H1 (cell line): ENCODE data around the gene RTEL1. TPM values are rescaled to one million over a fixed set of nuclear protein-coding genes. Genes with fewer than 3 reads are reported as not detected.

Experiments
- CTCF ChIA-PET: fragments of 300-600 bp; sonication (Branson Sonifier 250); formaldehyde crosslinking; loops from one replicate; lab custom pipeline; 2021; ENCODE audit not compliant: partially characterized antibody; lab: Charles Lee
- POLR2A ChIA-PET: fragments of 300-600 bp; sonication (Branson Sonifier 250); formaldehyde crosslinking; loops from one replicate; lab custom pipeline; 2021; ENCODE audit warnings: inconsistent platforms; ENCODE audit not compliant: partially characterized antibody; lab: Charles Lee
- DNase-seq, 2 experiments: peaks; one replicate each; pipeline versions ENCODE4 v3.0.0 to v3.0.0-alpha.2; 2010 to 2022; ENCODE audit warnings: low spot score in 2 of 2, low read depth in 1 of 2, mixed read lengths in 1 of 2
- FAIRE-seq: peaks from 2 replicates; lab custom pipeline; 2011; peaks lifted over from hg19 to GRCh38; lab: Jason Lieb, UNC
- H2AFZ ChIP-seq: 2 replicates; pipeline ENCODE4 v1.8.1; 2012; ENCODE audit warnings: low read length, inconsistent platforms
- H2AK5ac ChIP-seq: 2 replicates; pipeline ENCODE4 v1.6.1; 2013; ENCODE audit warnings: low read depth, low read length
- H2BK120ac ChIP-seq: replicated peaks from 2 replicates; pipeline ENCODE3; 2013; ENCODE audit warnings: low read depth, low read length, inconsistent platforms
- H2BK12ac ChIP-seq: 2 replicates; pipeline ENCODE4 v1.6.1; 2013; ENCODE audit warnings: low read depth, low read length
- H2BK15ac ChIP-seq: 2 replicates; pipeline ENCODE4 v1.6.1; 2013; ENCODE audit warnings: low read length
- H2BK20ac ChIP-seq: 2 replicates; pipeline ENCODE4 v1.6.1; 2013; ENCODE audit warnings: low read length
- H2BK5ac ChIP-seq: 2 replicates; pipeline ENCODE4 v1.6.1; 2013; ENCODE audit warnings: low read depth, low read length
- H3K14ac ChIP-seq: 2 replicates; pipeline ENCODE4 v1.6.1; 2013; ENCODE audit warnings: inconsistent platforms; ENCODE audit not compliant: insufficient read length
- H3K18ac ChIP-seq: 2 replicates; pipeline ENCODE4 v1.6.1; 2013; ENCODE audit warnings: low read length; ENCODE audit errors: extremely low read depth
- H3K23ac ChIP-seq: 2 replicates; pipeline ENCODE4 v1.6.1; 2013; ENCODE audit warnings: inconsistent platforms; ENCODE audit not compliant: insufficient read length
- H3K23me2 ChIP-seq: 2 replicates; pipeline ENCODE4 v1.6.1; 2013; ENCODE audit warnings: low read depth, low read length
- H3K27ac ChIP-seq: 2 replicates; pipeline ENCODE4 v1.6.1; 2011; ENCODE audit warnings: low read depth, low read length, inconsistent platforms
- H3K27me3 ChIP-seq, 4 experiments: replicated peaks in 1 of 4; 1 replicate in 1 of 4; 2 replicates in 3 of 4; pipeline versions ENCODE4 v1.6.1 to v1.8.1; 2011 to 2013; ENCODE audit warnings: low read length in 3 of 4, mild to moderate bottlenecking in 3 of 4, inconsistent platforms in 2 of 4, mixed read lengths in 2 of 4, moderate library complexity in 1 of 4; ENCODE audit not compliant: control insufficient read depth in 3 of 4, insufficient read depth in 3 of 4; ENCODE audit errors: extremely low read depth in 1 of 4
- H3K36me3 ChIP-seq, 4 experiments: 2 replicates each; pipeline versions ENCODE4 v1.6.1 to v1.8.1; 2011 to 2013; ENCODE audit warnings: mild to moderate bottlenecking in 4 of 4, low read length in 3 of 4, moderate library complexity in 2 of 4, control low read depth in 1 of 4, inconsistent platforms in 1 of 4; ENCODE audit not compliant: insufficient read depth in 4 of 4, control insufficient read depth in 2 of 4
- H3K4ac ChIP-seq: replicated peaks from 2 replicates; pipeline ENCODE3; 2013; ENCODE audit warnings: low read length, low read depth, mixed read lengths, inconsistent platforms; ENCODE audit not compliant: insufficient read length
- H3K4me1 ChIP-seq, 4 experiments: replicated peaks in 1 of 4; 1 replicate in 1 of 4; 2 replicates in 3 of 4; pipeline versions ENCODE4 v1.6.1 to v1.8.1; 2011 to 2013; ENCODE audit warnings: low read length in 3 of 4, inconsistent platforms in 2 of 4, mixed read lengths in 1 of 4; ENCODE audit not compliant: insufficient read depth in 4 of 4, control insufficient read depth in 3 of 4
- H3K4me2 ChIP-seq, 2 experiments: 2 replicates each; pipeline versions ENCODE4 v1.6.1 to v1.8.1; 2011 to 2013; ENCODE audit warnings: low read depth in 2 of 2, low read length in 2 of 2, control low read depth in 1 of 2, inconsistent platforms in 1 of 2, mild to moderate bottlenecking in 1 of 2; ENCODE audit not compliant: insufficient read depth in 1 of 2
- H3K4me3 ChIP-seq, 4 experiments: fragments of 200-600, 300-600 bp in 1 of 4; sonication (generic), shearing (Covaris generic), sonication (Bioruptor Twin) in 1 of 4; 2 replicates each; pipeline versions ENCODE4 v1.5.1 to v1.8.1; 2011 to 2016; ENCODE audit warnings: low read length in 4 of 4, low read depth in 3 of 4, control low read depth in 2 of 4, inconsistent platforms in 2 of 4, mild to moderate bottlenecking in 2 of 4, mixed read lengths in 1 of 4, moderate library complexity in 1 of 4; ENCODE audit not compliant: insufficient read depth in 2 of 4; ENCODE audit errors: extremely low read depth in 1 of 4
- H3K56ac ChIP-seq: replicated peaks from 2 replicates; pipeline ENCODE3; 2013; ENCODE audit warnings: low read depth, mild to moderate bottlenecking, mixed read lengths, low read length, inconsistent platforms; ENCODE audit not compliant: insufficient read length
- H3K79me1 ChIP-seq: 2 replicates; pipeline ENCODE4 v1.6.1; 2013; ENCODE audit warnings: low read depth, low read length, control low read depth
- H3K79me2 ChIP-seq, 2 experiments: 2 replicates each; pipeline versions ENCODE4 v1.6.1 to v1.8.1; 2012 to 2013; ENCODE audit warnings: low read length in 2 of 2, mild to moderate bottlenecking in 2 of 2, inconsistent platforms in 1 of 2; ENCODE audit not compliant: insufficient read depth in 2 of 2, control insufficient read depth in 1 of 2
- H3K9ac ChIP-seq, 4 experiments: replicated peaks in 1 of 4; 1 replicate in 1 of 4; 2 replicates in 3 of 4; pipeline versions ENCODE4 v1.6.1 to v1.8.1; 2011 to 2013; ENCODE audit warnings: low read depth in 3 of 4, low read length in 3 of 4, control low read depth in 2 of 4, mild to moderate bottlenecking in 2 of 4, moderate library complexity in 2 of 4, inconsistent platforms in 1 of 4; ENCODE audit errors: extremely low read depth in 1 of 4
- H3K9me3 ChIP-seq, 2 experiments: 2 replicates each; pipeline versions ENCODE4 v1.6.1 to v1.8.1; 2012 to 2013; ENCODE audit warnings: mild to moderate bottlenecking in 2 of 2, moderate library complexity in 2 of 2, control low read depth in 1 of 2, inconsistent platforms in 1 of 2, low read depth in 1 of 2, low read length in 1 of 2, mixed read lengths in 1 of 2; ENCODE audit not compliant: insufficient read depth in 2 of 2
- H4K20me1 ChIP-seq, 2 experiments: replicated peaks in 1 of 2; 2 replicates each; pipeline versions ENCODE3 to v1.8.1; 2011 to 2013; ENCODE audit warnings: inconsistent platforms in 2 of 2, low read length in 2 of 2, mild to moderate bottlenecking in 1 of 2; ENCODE audit not compliant: insufficient read depth in 2 of 2, control insufficient read depth in 1 of 2
- H4K5ac ChIP-seq: 2 replicates; pipeline ENCODE4 v1.6.1; 2013; ENCODE audit warnings: low read length, low read depth, mixed read lengths, inconsistent platforms; ENCODE audit not compliant: insufficient read length
- H4K8ac ChIP-seq: 2 replicates; pipeline ENCODE4 v1.8.0; 2013; ENCODE audit warnings: mild to moderate bottlenecking, moderate library complexity, low read length, inconsistent platforms; ENCODE audit not compliant: insufficient read depth; ENCODE audit errors: extremely low read depth
- H4K91ac ChIP-seq: replicated peaks from 2 replicates; pipeline ENCODE3; 2013; ENCODE audit warnings: low read length, mixed read lengths, inconsistent platforms; ENCODE audit not compliant: insufficient read length
- GABPA ChIP-seq: IDR thresholded peaks from 2 replicates; pipeline ENCODE4 v1.6.1; 2011; ENCODE audit warnings: mild to moderate bottlenecking, low read length, moderate library complexity, borderline replicate concordance; ENCODE audit not compliant: insufficient read depth
- RBBP5 ChIP-seq: IDR thresholded peaks from 2 replicates; pipeline ENCODE4 v1.7.1; 2012; ENCODE audit warnings: low read depth, mild to moderate bottlenecking, inconsistent platforms, low read length, moderate library complexity, borderline replicate concordance
- WGBS, 2 experiments: shearing (Covaris generic) in 1 of 2; methylation state at CpG; one replicate each; pipeline versions ENCODE4 v1.1.6 to v1.1.7; 2013 to 2015; ENCODE audit warnings: low lambda C conversion rate in 2 of 2, mixed read lengths in 2 of 2, inconsistent platforms in 1 of 2, low coverage in 1 of 2, missing lambda C conversion rate in 1 of 2; ENCODE audit not compliant: insufficient replicate concordance in 2 of 2, insufficient coverage in 1 of 2, insufficient read length in 1 of 2; ENCODE audit errors: extremely low coverage in 1 of 2, missing lambda C conversion rate in 1 of 2; 5-methylcytosine and 5-hydroxymethylcytosine counted together
- polyA plus RNA-seq, 7 experiments: library from polyadenylated mRNA; depleted of rRNA in 3 of 7; stranded (reverse) in 5 of 7; unstranded in 2 of 7; fragments of >200 nt in 5 of 7; fragments of 200-250 nt in 2 of 7; gene quantifications; 1 replicate in 5 of 7; 2 replicates in 1 of 7; 4 replicates in 1 of 7; pipeline versions ENCODE4 v1.2.1 to v1.2.3, GENCODE V29; 2011 to 2013; ENCODE audit warnings: missing spikeins in 2 of 7, mixed read lengths in 2 of 7
- total RNA-seq: library from RNA; stranded (reverse); fragmentation: NEBNext Ultra II Directional; extraction: Animal tissue kit (Norgen Biotek cat#: 25700); gene quantifications from 2 replicates; pipeline ENCODE4 v1.2.1, GENCODE V29; 2021

Gene RTEL1
- total and polyA plus RNA-seq, 2 of the 8 experiments (the other 6 are each of a cell fraction or from before 2014, with no cell fraction given), result 16.2 to 37.1 TPM

DNA sequence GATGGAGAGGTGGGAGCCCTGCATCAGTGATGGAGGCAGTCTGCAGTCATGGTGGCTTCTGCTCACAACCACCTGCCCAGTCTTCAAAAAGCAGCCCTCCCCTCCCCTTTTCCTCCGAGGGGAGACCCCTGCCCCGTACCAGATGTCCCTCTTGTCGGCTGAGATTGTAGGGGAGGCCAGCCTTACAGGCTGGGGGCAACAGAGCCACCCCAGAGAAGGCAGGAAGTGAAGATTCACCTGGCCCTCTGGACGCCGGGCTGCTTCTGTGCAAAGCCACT, 42.9 kb downstream of the RTEL1 start:
- Histone ChIP-seq H2BK5ac (no peak overlapping the region), H3K23ac (no peak overlapping the region), H4K20me1 (peaks cover 2 to 15% of the 10 kb centered on the region in 2 experiments), H3K9ac (no peak overlapping the region), H3K56ac (no peak overlapping the region), H2BK15ac (no peak overlapping the region), H4K5ac (no peak overlapping the region), H2AFZ (no peak overlapping the region), H3K27me3 (no peaks in the 10 kb centered on the region), H3K36me3 (peaks cover 3 to 16% (median 8%) of the 10 kb centered on the region in 4 experiments; a peak in 5 of 8 replicates), H3K4ac (no peak overlapping the region), H3K4me2 (no peak overlapping the region), H3K4me1 (peaks cover 0 to 12% (median 6%) of the 10 kb centered on the region in 4 experiments; a peak in 4 of 7 replicates), H4K91ac (no peak overlapping the region), H2BK12ac (no peak overlapping the region), H3K23me2 (peaks cover 5% of the 10 kb centered on the region; the same call in 1 of the 2 replicates), H3K9me3 (no peaks in the 10 kb centered on the region), H3K18ac (no peak overlapping the region), H3K4me3 (no peak overlapping the region), H3K14ac (no peak overlapping the region), H2AK5ac (no peak overlapping the region), H2BK20ac (no peak overlapping the region), H2BK120ac (no peak overlapping the region), H3K79me2 (0 out of 4 replicates have a peak, but pooled peaks cover 0 to under 1% of the 10 kb centered on the region in 2 experiments), H3K27ac (no peak overlapping the region), H3K79me1 (0 out of 2 replicates have a peak, but pooled peaks cover 3% of the 10 kb centered on the region), H4K8ac (no peak overlapping the region)
- DNase-seq, result no peak
- WGBS, 2 experiments, result 78% methylated on average over 4 of the region's 5 CpGs; no CpG with 5 or more reads in 1 of the 2 experiments
- no peak for FAIRE-seq
- ChIA-PET CTCF (no interaction called here), POLR2A (interaction anchor here (1.3 to 4.1 kb wide), 5 partner anchors 10 to 43 kb away, joined by 3 to 18 read pairs (median 15); partner anchors contain the start of genes RTEL1 and SLC2A4RG)
- TF ChIP-seq GABPA (no peak), RBBP5 (no peak)
